Measurements from ENCODE around the gene SLC2A4.
"Not testable (repeated sequence)": the region's sequence is repeated elsewhere in the genome, so short reads cannot be mapped to it uniquely, and the experiment has no call there.

Gene SLC2A4

GRCh38 chr17:7336240-7337175 is 55.0 kb downstream of the SLC2A4 start, which contains the start of gene ACAP1:
TSS of gene ACAP1 (plus strand) at chr17:7336529. CDS start at chr17:7336735, 206 bp downstream.
- H3K79me2 ChIP-seq (ENCODE audit: insufficient read depth, low read length): peaks cover 31% of the 10 kb centered on the region
- H3K27me3 ChIP-seq (ENCODE audit: insufficient read depth, low read length, poor library complexity): no peaks in the 10 kb centered on the region
- H3K4me3 ChIP-seq (ENCODE audit: low read depth in 1 of 2, low read length in 2 of 2): peak within 1 kb of the TSS; percentile 30 to 60
- no peaks in the 10 kb centered on the region for H4K20me1 ChIP-seq (ENCODE audit: insufficient read depth, low read length)
- DNase-seq: peak; percentile 97
- ATAC-seq (ENCODE audit: insufficient read depth, low read depth): peak; percentile 91
- H3K9ac ChIP-seq (ENCODE audit: low read depth, low read length): peak within 1 kb of the TSS; percentile 69
- peak within 1 kb of the TSS; percentile 98 for H3K27ac ChIP-seq (ENCODE audit: low read length)
- H3K36me3 ChIP-seq (ENCODE audit: insufficient read depth, low read length): peaks cover 5% of the 10 kb centered on the region
- H3K9me3 ChIP-seq (ENCODE audit: insufficient read depth, low read length, severe bottlenecking): no peaks in the 10 kb centered on the region
- peak within 1 kb of the TSS; percentile 52 for H2AFZ ChIP-seq (ENCODE audit: low read depth, low read length)
- TF ChIP-seq EZH2 (IDR thresholded peaks at IDR 0.05; ENCODE audit: borderline replicate concordance, low read depth, low read length, severe bottlenecking) (no peak), CTCF (IDR thresholded peaks at IDR 0.05; ENCODE audit: borderline replicate concordance, extremely low read depth, low read length, poor library complexity, severe bottlenecking) (no peak)
- peak within 1 kb of the TSS; percentile 81 for H3K4me2 ChIP-seq (ENCODE audit: insufficient read depth, low read length)
- H3K4me1 ChIP-seq (ENCODE audit: insufficient read depth, low read length): peaks cover 35% of the 10 kb centered on the region

GRCh38 chr17:7337600-7337999 is 56.1 kb downstream of the SLC2A4 start:
- Histone ChIP-seq H3K27ac (ENCODE audit: low read length) (peak overlapping the region; percentile 98), H3K4me1 (ENCODE audit: insufficient read depth, low read length) (peaks cover 35% of the 10 kb centered on the region), H3K4me3 (ENCODE audit: low read depth in 1 of 2, low read length in 2 of 2) (peak overlapping the region in 1 of 2 experiments; percentile 60; a peak in 2 of 4 replicates), H3K36me3 (ENCODE audit: insufficient read depth, low read length) (peaks cover 14% of the 10 kb centered on the region), H3K4me2 (ENCODE audit: insufficient read depth, low read length) (peak overlapping the region; percentile 81), H3K79me2 (ENCODE audit: insufficient read depth, low read length) (peaks cover 31% of the 10 kb centered on the region), H3K9ac (ENCODE audit: low read depth, low read length) (peak overlapping the region; percentile 69)
- not testable (repeated sequence) for H4K20me1 ChIP-seq (ENCODE audit: insufficient read depth, low read length); ATAC-seq (ENCODE audit: insufficient read depth, low read depth); DNase-seq; H2AFZ ChIP-seq (ENCODE audit: low read depth, low read length); H3K27me3 ChIP-seq (ENCODE audit: insufficient read depth, low read length, poor library complexity); H3K9me3 ChIP-seq (ENCODE audit: insufficient read depth, low read length, severe bottlenecking)
